ENCODE measurements around the gene CHST12. TPM values are rescaled to one million over a fixed set of nuclear protein-coding genes. Genes with fewer than 3 reads are reported as not detected.

The CHST12 gene
- polyA plus RNA-seq, 1 donor from 2014 or later: 6.4 TPM

GRCh38 chr7:2441430-2442058, 38.1 kb downstream of the CHST12 start:
- H3K27me3 ChIP-seq (ENCODE audit: insufficient read depth, low read depth, low read length): no peaks in the 10 kb centered on the region
- no peak for TF ChIP-seq MXI1 (conservative IDR thresholded peaks at IDR 0.05; ENCODE audit: poor library complexity, severe bottlenecking)
- TF ChIP-seq SMC3 (conservative IDR thresholded peaks at IDR 0.05; ENCODE audit: poor library complexity): no peak
- no peak for TF ChIP-seq REST (IDR thresholded peaks at IDR 0.05; ENCODE audit: borderline replicate concordance)
- TF ChIP-seq EZH2 (IDR thresholded peaks at IDR 0.05; ENCODE audit: borderline replicate concordance, insufficient read depth, low read length, poor library complexity, severe bottlenecking): no peak
- TF ChIP-seq CTCF (IDR thresholded peaks at IDR 0.05; ENCODE audit: poor library complexity, severe bottlenecking): no peak
- TF ChIP-seq RAD21 (conservative IDR thresholded peaks at IDR 0.05): no peak
- TF ChIP-seq TAF1 (IDR thresholded peaks at IDR 0.05; ENCODE audit: low read depth): no peak
- no peak for TF ChIP-seq POLR2AphosphoS5 (IDR thresholded peaks at IDR 0.05)
- no peak for TF ChIP-seq EP300 (conservative IDR thresholded peaks at IDR 0.05; ENCODE audit: poor library complexity, severe bottlenecking)
- H2AFZ ChIP-seq (ENCODE audit: low read depth, low read length): no peak overlapping the region
- no peak overlapping the region for H3K27ac ChIP-seq (ENCODE audit: low read length)
- H3K4me3 ChIP-seq (ENCODE audit: low read length): no peak overlapping the region
- no peaks in the 10 kb centered on the region for H3K79me2 ChIP-seq (replicated peaks; ENCODE audit: insufficient read depth, low read length)
- H3K4me2 ChIP-seq (ENCODE audit: low read length): no peak overlapping the region
- no peaks in the 10 kb centered on the region for H3F3A ChIP-seq (ENCODE audit: insufficient read depth, low read length, poor library complexity, severe bottlenecking)
- H3K9me2 ChIP-seq (ENCODE audit: insufficient read depth, low read length): no peaks in the 10 kb centered on the region
- no peaks in the 10 kb centered on the region for H3K9me3 ChIP-seq (ENCODE audit: low read length)
- no peaks in the 10 kb centered on the region for H4K20me1 ChIP-seq (ENCODE audit: insufficient read depth)
- H3K9ac ChIP-seq (ENCODE audit: low read length): no peak overlapping the region
- no peaks in the 10 kb centered on the region for H3K36me3 ChIP-seq (ENCODE audit: insufficient read depth, low read length)

- Histone ChIP-seq H3K4me2 (ENCODE audit: low read length) (no peak overlapping the region), H3K27me3 (ENCODE audit: insufficient read depth, low read depth, low read length) (no peaks in the 10 kb centered on the region), H4K20me1 (ENCODE audit: insufficient read depth) (no peaks in the 10 kb centered on the region), H3K79me2 (replicated peaks; ENCODE audit: insufficient read depth, low read length) (no peaks in the 10 kb centered on the region), H2AFZ (ENCODE audit: low read depth, low read length) (no peak overlapping the region), H3K4me3 (ENCODE audit: low read length) (no peak overlapping the region), H3K9me3 (ENCODE audit: low read length) (no peaks in the 10 kb centered on the region), H3K9me2 (ENCODE audit: insufficient read depth, low read length) (no peaks in the 10 kb centered on the region), H3K36me3 (ENCODE audit: insufficient read depth, low read length) (no peaks in the 10 kb centered on the region), H3F3A (ENCODE audit: insufficient read depth, low read length, poor library complexity, severe bottlenecking) (no peaks in the 10 kb centered on the region), H3K9ac (ENCODE audit: low read length) (no peak overlapping the region), H3K27ac (ENCODE audit: low read length) (no peak overlapping the region)
- TF ChIP-seq EZH2 (IDR thresholded peaks at IDR 0.05; ENCODE audit: borderline replicate concordance, insufficient read depth, low read length, poor library complexity, severe bottlenecking): no peak
- TF ChIP-seq TAF1 (IDR thresholded peaks at IDR 0.05; ENCODE audit: low read depth): no peak
- no peak for TF ChIP-seq CTCF (IDR thresholded peaks at IDR 0.05; ENCODE audit: poor library complexity, severe bottlenecking)
- TF ChIP-seq MXI1 (conservative IDR thresholded peaks at IDR 0.05; ENCODE audit: poor library complexity, severe bottlenecking): no peak
- TF ChIP-seq POLR2AphosphoS5 (IDR thresholded peaks at IDR 0.05): no peak
- no peak for TF ChIP-seq EP300 (conservative IDR thresholded peaks at IDR 0.05; ENCODE audit: poor library complexity, severe bottlenecking)
- no peak for TF ChIP-seq REST (IDR thresholded peaks at IDR 0.05; ENCODE audit: borderline replicate concordance)
Observed at GRCh38 chr7:2443491-2443890, 40.1 kb downstream of the CHST12 start.

Data from neural cell (in vitro differentiated cells).